GM19463 (cell line): ENCODE results near the gene DHRS3.
"Not testable (repeated sequence)": the region's sequence is repeated elsewhere in the genome, so short reads cannot be mapped to it uniquely, and the experiment has no call there.

Experiments used
- ATAC-seq: cut with Tn5 transposase; IDR thresholded peaks from one replicate; pipeline ENCODE4 v1.9.1; 2021; ENCODE audit warnings: mild to moderate bottlenecking, moderate library complexity; ENCODE audit not compliant: unreplicated experiment

The DHRS3 gene

GRCh38 chr1:12540580-12541273 is 77.3 kb downstream of the DHRS3 start:
- no peak for ATAC-seq

GRCh38 chr1:12539705-12540579 is 78.1 kb downstream of the DHRS3 start:
- ATAC-seq: no peak

- no peak for ATAC-seq
Measured at GRCh38 chr1:12539320-12539704, 78.7 kb downstream of the DHRS3 start.

- ATAC-seq: not testable (repeated sequence)
Measured at GRCh38 chr1:12538536-12538935, 79.5 kb downstream of the DHRS3 start.

- ATAC-seq: no peak
Measured at GRCh38 chr1:12537906-12538461, 80.0 kb downstream of the DHRS3 start.

- no peak for ATAC-seq
Measured at GRCh38 chr1:12537294-12537693, 80.7 kb downstream of the DHRS3 start.

GRCh38 chr1:12536023-12536639 is 81.9 kb downstream of the DHRS3 start:
- no peak for ATAC-seq

- no peak for ATAC-seq
Measured at GRCh38 chr1:12532405-12533315, 85.3 kb downstream of the DHRS3 start.

- no peak for ATAC-seq
Measured at GRCh38 chr1:12531179-12531499, 86.9 kb downstream of the DHRS3 start.

GRCh38 chr1:12530462-12531178 is 87.4 kb downstream of the DHRS3 start:
- no peak for ATAC-seq

GRCh38 chr1:12529640-12530174 is 88.3 kb downstream of the DHRS3 start:
- ATAC-seq: no peak

GRCh38 chr1:12528021-12528852 is 89.8 kb downstream of the DHRS3 start:
- no peak for ATAC-seq

- no peak for ATAC-seq
Measured at GRCh38 chr1:12527564-12527963, 90.4 kb downstream of the DHRS3 start.

- ATAC-seq: no peak
Measured at GRCh38 chr1:12525311-12526181, 92.5 kb downstream of the DHRS3 start.

- ATAC-seq: no peak
Measured at GRCh38 chr1:12524266-12524665, 93.7 kb downstream of the DHRS3 start.

GRCh38 chr1:12522780-12523179 is 95.2 kb downstream of the DHRS3 start:
- not testable (repeated sequence) for ATAC-seq

GRCh38 chr1:12521096-12521495 is 96.9 kb downstream of the DHRS3 start:
- ATAC-seq: no peak
